ENCODE data around the gene RCOR1. TPM values are rescaled to one million over a fixed set of nuclear protein-coding genes. Genes with fewer than 3 reads are reported as not detected.

The RCOR1 gene
- total RNA-seq, 4 donors from 2014 or later, result 15.7 to 31.0 (median 25.8) TPM

DNA sequence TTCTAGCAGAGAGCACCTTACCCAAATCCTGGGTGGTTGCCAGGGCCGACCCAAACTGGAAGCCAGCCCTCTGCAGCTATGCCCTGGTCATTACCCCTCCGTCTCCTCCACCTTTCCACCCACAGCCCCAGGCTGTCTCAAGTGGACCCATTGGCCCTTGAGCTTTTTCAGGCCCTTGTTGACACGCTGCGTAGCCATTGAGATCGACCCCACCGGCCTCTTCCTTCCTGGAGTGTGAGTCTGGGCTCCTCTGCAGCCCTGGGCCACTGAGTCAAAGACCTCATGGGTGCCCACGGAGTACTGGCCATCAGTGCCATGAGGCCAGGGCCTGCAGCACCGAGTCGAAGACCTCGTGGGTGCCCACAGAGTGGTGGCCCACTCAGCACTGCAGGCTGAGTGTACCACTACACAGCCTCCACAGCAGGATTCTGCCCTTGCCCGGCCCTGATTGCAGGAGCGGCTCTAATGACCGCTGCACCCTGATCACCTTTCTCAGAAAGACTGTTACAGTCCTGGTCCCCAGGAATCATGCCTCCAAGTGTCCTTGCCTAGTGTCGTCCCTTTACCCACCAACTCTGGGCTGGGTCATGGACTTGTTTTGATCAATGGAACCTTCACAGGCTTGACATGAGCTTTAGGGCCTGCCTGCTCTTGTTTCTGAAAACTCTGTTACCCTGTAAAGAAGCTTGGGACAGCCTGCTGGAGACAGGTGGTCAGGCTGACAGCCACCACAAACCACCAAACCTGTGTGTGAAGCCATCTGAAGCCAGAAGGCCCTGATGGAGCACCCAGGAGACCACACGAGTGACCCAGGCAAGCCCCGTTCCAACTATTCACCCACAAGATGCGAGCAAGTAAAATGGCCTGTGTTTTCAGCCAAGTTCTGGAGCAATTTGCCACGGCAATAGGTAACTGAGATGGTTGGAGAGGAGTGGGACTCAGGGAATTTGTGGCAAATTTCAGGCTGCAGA is 145.2 kb downstream of the RCOR1 start:
- TF ChIP-seq POLR2A (IDR thresholded peaks at IDR 0.05) (no peak), EP300 (IDR thresholded peaks at IDR 0.05; ENCODE audit: low read depth) (no peak), POLR2AphosphoS5 (IDR thresholded peaks at IDR 0.05) (no peak)
- TF ChIP-seq, protein P1, sequence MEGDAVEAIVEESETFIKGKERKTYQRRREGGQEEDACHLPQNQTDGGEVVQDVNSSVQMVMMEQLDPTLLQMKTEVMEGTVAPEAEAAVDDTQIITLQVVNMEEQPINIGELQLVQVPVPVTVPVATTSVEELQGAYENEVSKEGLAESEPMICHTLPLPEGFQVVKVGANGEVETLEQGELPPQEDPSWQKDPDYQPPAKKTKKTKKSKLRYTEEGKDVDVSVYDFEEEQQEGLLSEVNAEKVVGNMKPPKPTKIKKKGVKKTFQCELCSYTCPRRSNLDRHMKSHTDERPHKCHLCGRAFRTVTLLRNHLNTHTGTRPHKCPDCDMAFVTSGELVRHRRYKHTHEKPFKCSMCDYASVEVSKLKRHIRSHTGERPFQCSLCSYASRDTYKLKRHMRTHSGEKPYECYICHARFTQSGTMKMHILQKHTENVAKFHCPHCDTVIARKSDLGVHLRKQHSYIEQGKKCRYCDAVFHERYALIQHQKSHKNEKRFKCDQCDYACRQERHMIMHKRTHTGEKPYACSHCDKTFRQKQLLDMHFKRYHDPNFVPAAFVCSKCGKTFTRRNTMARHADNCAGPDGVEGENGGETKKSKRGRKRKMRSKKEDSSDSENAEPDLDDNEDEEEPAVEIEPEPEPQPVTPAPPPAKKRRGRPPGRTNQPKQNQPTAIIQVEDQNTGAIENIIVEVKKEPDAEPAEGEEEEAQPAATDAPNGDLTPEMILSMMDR (IDR thresholded peaks at IDR 0.05), result no peak
- intact Hi-C loops (cut with DNase I; ENCODE audit: low total_unique reads) (no loop called here), in situ Hi-C loops (cut with MboI; ENCODE audit: low pct_ligation_motif_present in 1 of 4, low pct_unique_long_range_greater_than_20kb in 1 of 4, low sequenced_read_pairs in 3 of 4) (no loop called here)
- no peak for DNase-seq
- H3K36me3 ChIP-seq, result no peaks in the 10 kb centered on the region
- H3K4me1 ChIP-seq, result no peaks in the 10 kb centered on the region
- 94% methylated on average over 14 of the region's 18 CpGs; no CpG with 5 or more reads in 1 of the 2 donors for WGBS, 2 donors (ENCODE audit: low coverage in 1 of 2)
- no peak overlapping the region for H3K4me3 ChIP-seq
- peaks cover 9 to 15% of the 10 kb centered on the region in 2 donors for H3K9me3 ChIP-seq
- no peak overlapping the region for H3K27ac ChIP-seq
- no peaks in the 10 kb centered on the region for H3K27me3 ChIP-seq

DNA sequence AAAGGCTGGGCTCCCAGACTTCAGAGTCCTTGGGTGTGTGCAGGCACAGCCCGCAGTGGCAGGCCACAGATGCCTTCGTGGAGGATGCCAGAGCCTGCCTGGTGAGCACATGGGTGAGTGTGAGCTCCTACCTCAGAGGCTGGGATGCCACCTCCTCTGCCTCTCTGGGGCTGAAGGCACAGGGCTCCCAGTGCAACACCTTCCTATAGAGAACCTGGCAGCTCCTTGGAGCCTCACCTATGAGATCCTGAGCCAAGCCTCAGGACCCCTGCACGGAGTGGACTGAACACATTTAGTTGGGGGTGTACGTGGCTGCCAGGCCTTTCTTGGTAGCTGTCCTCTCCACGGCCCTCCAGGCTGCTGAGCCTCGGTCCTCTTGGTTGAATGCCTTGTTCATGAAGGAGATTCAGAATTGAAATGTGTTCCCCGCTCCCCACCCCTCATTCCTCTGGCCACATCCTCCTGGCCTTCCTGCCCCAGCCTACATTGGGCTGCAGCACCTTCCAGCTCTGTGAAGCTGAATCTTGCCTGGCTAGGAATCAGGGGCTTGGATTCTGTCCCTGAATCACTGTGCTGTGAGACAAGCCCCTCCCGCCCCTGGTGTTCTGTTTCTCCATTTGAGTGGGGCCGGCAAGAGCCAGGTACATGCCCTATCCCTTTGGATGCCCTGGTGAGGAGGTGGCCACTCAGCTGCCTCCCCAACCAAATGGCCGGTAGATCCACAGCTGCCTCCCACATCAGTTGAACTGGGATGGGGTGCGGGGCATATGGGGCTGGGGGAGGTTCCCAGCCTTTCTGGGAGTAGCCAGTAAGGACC is 146.1 kb downstream of the RCOR1 start:
- H3K36me3 ChIP-seq, result no peaks in the 10 kb centered on the region
- peaks cover 15 to 17% of the 10 kb centered on the region in 2 donors for H3K9me3 ChIP-seq
- H3K27ac ChIP-seq, result no peak overlapping the region
- no peaks in the 10 kb centered on the region for H3K4me1 ChIP-seq
- no peak for DNase-seq
- TF ChIP-seq POLR2AphosphoS5 (IDR thresholded peaks at IDR 0.05), result no peak
- TF ChIP-seq POLR2A (IDR thresholded peaks at IDR 0.05), result no peak
- TF ChIP-seq EP300 (IDR thresholded peaks at IDR 0.05; ENCODE audit: low read depth), result no peak
- TF ChIP-seq, protein P1 (IDR thresholded peaks at IDR 0.05), result no peak
- intact Hi-C loops (cut with DNase I; ENCODE audit: low total_unique reads), result no loop called here
- H3K27me3 ChIP-seq, result no peaks in the 10 kb centered on the region
- H3K4me3 ChIP-seq, result no peak overlapping the region
- in situ Hi-C loops (cut with MboI; ENCODE audit: low pct_ligation_motif_present in 1 of 4, low pct_unique_long_range_greater_than_20kb in 1 of 4, low sequenced_read_pairs in 3 of 4), result no loop called here
- 91% methylated on average over 11 of the region's 11 CpGs; no CpG with 5 or more reads in 1 of the 2 donors for WGBS, 2 donors (ENCODE audit: low coverage in 1 of 2)

DNA sequence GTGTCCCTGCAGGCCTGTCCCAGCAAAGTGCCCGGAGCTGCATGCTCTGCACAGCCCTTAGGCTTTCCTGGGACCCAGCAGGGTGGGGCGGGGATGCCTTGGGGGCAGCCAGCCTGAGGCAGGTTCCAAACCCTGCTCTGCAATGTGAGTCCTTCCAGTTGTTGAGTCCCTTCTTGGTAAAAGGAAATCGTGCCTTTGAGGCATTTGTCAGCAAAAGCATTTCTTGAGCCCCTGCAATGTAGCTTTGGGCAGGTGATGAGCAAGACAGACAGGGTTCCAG is 146.7 kb downstream of the RCOR1 start:
- TF ChIP-seq POLR2A (IDR thresholded peaks at IDR 0.05) (no peak), POLR2AphosphoS5 (IDR thresholded peaks at IDR 0.05) (no peak), EP300 (IDR thresholded peaks at IDR 0.05; ENCODE audit: low read depth) (no peak)
- TF ChIP-seq, protein P1 (IDR thresholded peaks at IDR 0.05), result no peak
- in situ Hi-C loops (cut with MboI; ENCODE audit: low pct_ligation_motif_present in 1 of 4, low pct_unique_long_range_greater_than_20kb in 1 of 4, low sequenced_read_pairs in 3 of 4), result no loop called here
- H3K27me3 ChIP-seq, result no peaks in the 10 kb centered on the region
- WGBS, 2 donors (ENCODE audit: low coverage in 1 of 2), result 90% methylated on average over 3 of the region's 3 CpGs; no CpG with 5 or more reads in 1 of the 2 donors
- H3K9me3 ChIP-seq, result peaks cover 15 to 17% of the 10 kb centered on the region in 2 donors
- no peak for DNase-seq
- intact Hi-C loops (cut with DNase I; ENCODE audit: low total_unique reads), result no loop called here
- no peak overlapping the region for H3K27ac ChIP-seq
- no peak overlapping the region for H3K4me3 ChIP-seq
- H3K36me3 ChIP-seq, result no peaks in the 10 kb centered on the region
- H3K4me1 ChIP-seq, result no peaks in the 10 kb centered on the region

Measured in transverse colon (tissue), 4 donors.